ENCODE results near the gene ARHGAP15. TPM values are rescaled to one million over a fixed set of nuclear protein-coding genes. Genes with fewer than 3 reads are reported as not detected.
A peak's percentile ranks its signal among the peaks of the same experiment; 100 is the strongest.

ARHGAP15 gene
- total and polyA plus RNA-seq, 4 donors = 3.8 to 17.9 (median 13.2) TPM

- H3K36me3 ChIP-seq (ENCODE audit: control insufficient read depth in 4 of 4, insufficient read depth in 3 of 4, low read depth in 1 of 4, low read length in 3 of 4) = no peaks in the 10 kb centered on the region
- H3K4me1 ChIP-seq (ENCODE audit: control insufficient read depth in 4 of 4, insufficient read depth in 4 of 4, low read length in 3 of 4) = peaks cover 1 to 24% (median 17%) of the 10 kb centered on the region in 4 donors
- no peak overlapping the region for H3K27ac ChIP-seq (ENCODE audit: low read depth in 1 of 2, low read length in 2 of 2)
- no peaks in the 10 kb centered on the region for H3K27me3 ChIP-seq (ENCODE audit: control insufficient read depth in 4 of 4, insufficient read depth in 4 of 4, low read length in 3 of 4)
- 68% methylated on average over 1 of the region's 1 CpG for WGBS
- H3K9me3 ChIP-seq (ENCODE audit: control insufficient read depth in 4 of 4, low read length in 3 of 4) = no peaks in the 10 kb centered on the region
- TF ChIP-seq HNF4A (conservative IDR thresholded peaks at IDR 0.05) (peak; percentile 40 to 42), SP1 (IDR thresholded peaks at IDR 0.05) (peak; percentile 39), REST (IDR thresholded peaks at IDR 0.05) (peak; percentile 96), GABPA (IDR thresholded peaks at IDR 0.05 in 1 of 2, conservative IDR thresholded peaks at IDR 0.05 in 1 of 2) (no peak), YY1 (IDR thresholded peaks at IDR 0.05) (peak; percentile 85), FOXA1 (IDR thresholded peaks at IDR 0.05) (peak; percentile 73), TAF1 (conservative IDR thresholded peaks at IDR 0.05) (no peak), RXRA (IDR thresholded peaks at IDR 0.05) (peak; percentile 40 to 65), JUND (IDR thresholded peaks at IDR 0.05) (peak in 1 of 2 donors; percentile 33), NR2F2 (IDR thresholded peaks at IDR 0.05) (peak; percentile 19), EGR1 (IDR thresholded peaks at IDR 0.05; ENCODE audit: low read depth in 2 of 2) (peak in 1 of 2 donors; percentile 23), FOXA2 (IDR thresholded peaks at IDR 0.05) (peak; percentile 78), HNF4G (IDR thresholded peaks at IDR 0.05) (no peak), RAD21 (IDR thresholded peaks at IDR 0.05) (peak; percentile 8 to 40)
- TF ChIP-seq, protein P1, sequence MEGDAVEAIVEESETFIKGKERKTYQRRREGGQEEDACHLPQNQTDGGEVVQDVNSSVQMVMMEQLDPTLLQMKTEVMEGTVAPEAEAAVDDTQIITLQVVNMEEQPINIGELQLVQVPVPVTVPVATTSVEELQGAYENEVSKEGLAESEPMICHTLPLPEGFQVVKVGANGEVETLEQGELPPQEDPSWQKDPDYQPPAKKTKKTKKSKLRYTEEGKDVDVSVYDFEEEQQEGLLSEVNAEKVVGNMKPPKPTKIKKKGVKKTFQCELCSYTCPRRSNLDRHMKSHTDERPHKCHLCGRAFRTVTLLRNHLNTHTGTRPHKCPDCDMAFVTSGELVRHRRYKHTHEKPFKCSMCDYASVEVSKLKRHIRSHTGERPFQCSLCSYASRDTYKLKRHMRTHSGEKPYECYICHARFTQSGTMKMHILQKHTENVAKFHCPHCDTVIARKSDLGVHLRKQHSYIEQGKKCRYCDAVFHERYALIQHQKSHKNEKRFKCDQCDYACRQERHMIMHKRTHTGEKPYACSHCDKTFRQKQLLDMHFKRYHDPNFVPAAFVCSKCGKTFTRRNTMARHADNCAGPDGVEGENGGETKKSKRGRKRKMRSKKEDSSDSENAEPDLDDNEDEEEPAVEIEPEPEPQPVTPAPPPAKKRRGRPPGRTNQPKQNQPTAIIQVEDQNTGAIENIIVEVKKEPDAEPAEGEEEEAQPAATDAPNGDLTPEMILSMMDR (IDR thresholded peaks at IDR 0.05; ENCODE audit: low read depth, low read length, missing input control) = no peak
- H3K4me3 ChIP-seq (ENCODE audit: low read depth in 1 of 3, low read length in 3 of 3) = no peak overlapping the region
- DNase-seq (ENCODE audit: low spot score) = no peak
- H3K9ac ChIP-seq (ENCODE audit: low read depth in 1 of 2, low read length in 2 of 2) = no peak overlapping the region
Measured at GRCh38 chr2:143429932-143430679, 300.9 kb downstream of the ARHGAP15 start.

DNA sequence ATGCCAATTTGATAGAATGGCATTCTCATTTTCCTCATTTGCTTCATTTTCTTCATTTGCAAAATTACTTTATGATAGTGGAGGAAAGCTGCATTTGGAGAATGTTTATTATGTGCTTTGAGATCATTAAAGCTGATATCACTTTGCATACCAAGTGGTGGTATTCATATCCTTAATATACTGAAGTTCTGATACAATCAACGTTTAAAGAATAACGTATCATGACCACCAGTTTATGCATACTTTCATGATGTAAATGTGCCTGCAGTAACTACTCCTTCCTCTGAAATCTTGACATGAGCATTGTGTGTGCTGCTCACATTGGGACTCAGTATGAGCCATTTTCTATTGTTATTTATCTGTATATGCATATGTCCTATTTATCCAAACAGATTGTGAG is 302.1 kb downstream of the ARHGAP15 start:
- peaks cover 1 to 24% (median 17%) of the 10 kb centered on the region in 4 donors for H3K4me1 ChIP-seq (ENCODE audit: control insufficient read depth in 4 of 4, insufficient read depth in 4 of 4, low read length in 3 of 4)
- no peak overlapping the region for H3K4me3 ChIP-seq (ENCODE audit: low read depth in 1 of 3, low read length in 3 of 3)
- H3K9me3 ChIP-seq (ENCODE audit: control insufficient read depth in 4 of 4, low read length in 3 of 4) = no peaks in the 10 kb centered on the region
- DNase-seq (ENCODE audit: low spot score) = no peak
- H3K27ac ChIP-seq (ENCODE audit: low read depth in 1 of 2, low read length in 2 of 2) = no peak overlapping the region
- no peaks in the 10 kb centered on the region for H3K36me3 ChIP-seq (ENCODE audit: control insufficient read depth in 4 of 4, insufficient read depth in 3 of 4, low read depth in 1 of 4, low read length in 3 of 4)
- 80% methylated on average over 2 of the region's 2 CpGs for WGBS
- no peak overlapping the region for H3K9ac ChIP-seq (ENCODE audit: low read depth in 1 of 2, low read length in 2 of 2)
- H3K27me3 ChIP-seq (ENCODE audit: control insufficient read depth in 4 of 4, insufficient read depth in 4 of 4, low read length in 3 of 4) = no peaks in the 10 kb centered on the region
- TF ChIP-seq NR2F2 (IDR thresholded peaks at IDR 0.05) = no peak
- TF ChIP-seq FOXA1 (IDR thresholded peaks at IDR 0.05) = no peak
- TF ChIP-seq HNF4G (IDR thresholded peaks at IDR 0.05) = no peak
- TF ChIP-seq ZBTB33 (IDR thresholded peaks at IDR 0.05) = no peak
- no peak for TF ChIP-seq YY1 (IDR thresholded peaks at IDR 0.05)
- no peak for TF ChIP-seq MAX (IDR thresholded peaks at IDR 0.05)
- no peak for TF ChIP-seq REST (IDR thresholded peaks at IDR 0.05)
- TF ChIP-seq TAF1 (conservative IDR thresholded peaks at IDR 0.05) = no peak
- TF ChIP-seq GABPA (IDR thresholded peaks at IDR 0.05 in 1 of 2, conservative IDR thresholded peaks at IDR 0.05 in 1 of 2) = no peak
- TF ChIP-seq EGR1 (IDR thresholded peaks at IDR 0.05; ENCODE audit: low read depth in 2 of 2) = no peak
- TF ChIP-seq, protein P1 (IDR thresholded peaks at IDR 0.05; ENCODE audit: low read depth, low read length, missing input control) = no peak

Measured in liver (tissue), 9 donors.